HG03565 (cell line): Measurements from ENCODE around the gene TOM1L1.
A peak's percentile ranks its signal among the peaks of the same experiment; 100 is the strongest.

ENCODE experiments used
- ATAC-seq: cut with Tn5 transposase; IDR thresholded peaks from one replicate; pipeline ENCODE4 v1.9.1; 2021; ENCODE audit warnings: mild to moderate bottlenecking, moderate library complexity; ENCODE audit not compliant: unreplicated experiment

TOM1L1 gene

GRCh38 chr17:54945231-54945630 is 44.6 kb downstream of the TOM1L1 start:
- no peak for ATAC-seq

- ATAC-seq = no peak
Observed at GRCh38 chr17:54945671-54946070, 45.0 kb downstream of the TOM1L1 start.

GRCh38 chr17:54947396-54947795 is 46.7 kb downstream of the TOM1L1 start:
- ATAC-seq = no peak

GRCh38 chr17:54948380-54948779 is 47.7 kb downstream of the TOM1L1 start:
- peak; percentile 72 for ATAC-seq

GRCh38 chr17:54950116-54950515 is 49.5 kb downstream of the TOM1L1 start:
- ATAC-seq = no peak

- ATAC-seq = no peak
Observed at GRCh38 chr17:54951286-54951685, 50.6 kb downstream of the TOM1L1 start.

GRCh38 chr17:54956791-54957190 is 56.1 kb downstream of the TOM1L1 start:
- ATAC-seq = no peak

- ATAC-seq = peak; percentile 12
Observed at GRCh38 chr17:54967621-54968261, 67.1 kb downstream of the TOM1L1 start.

- ATAC-seq = peak; percentile 94
Observed at GRCh38 chr17:54968262-54968987, 67.8 kb downstream of the TOM1L1 start, which contains the start of the genes COX11 and STXBP4. Gene COX11 (minus strand): TSS chr17:54968654. CDS start chr17:54968646, 8 bp downstream. Gene STXBP4 (plus strand): TSS chr17:54968765. CDS start chr17:54986220, 17,455 bp downstream.

- peak; percentile 7 for ATAC-seq
Observed at GRCh38 chr17:54968988-54969332, 68.3 kb downstream of the TOM1L1 start.

GRCh38 chr17:54969658-54970572 is 69.3 kb downstream of the TOM1L1 start:
- ATAC-seq = no peak

- ATAC-seq = no peak
Observed at GRCh38 chr17:54971147-54971546, 70.5 kb downstream of the TOM1L1 start.

GRCh38 chr17:54971901-54972300 is 71.2 kb downstream of the TOM1L1 start:
- no peak for ATAC-seq

- ATAC-seq = no peak
Observed at GRCh38 chr17:54972406-54973138, 71.9 kb downstream of the TOM1L1 start.

GRCh38 chr17:54974759-54975158 is 74.1 kb downstream of the TOM1L1 start:
- no peak for ATAC-seq

- ATAC-seq = no peak
Observed at GRCh38 chr17:54976316-54976715, 75.7 kb downstream of the TOM1L1 start.

GRCh38 chr17:54977744-54978143 is 77.1 kb downstream of the TOM1L1 start:
- no peak for ATAC-seq

- no peak for ATAC-seq
Observed at GRCh38 chr17:54979657-54980056, 79.0 kb downstream of the TOM1L1 start.

GRCh38 chr17:54980375-54980774 is 79.7 kb downstream of the TOM1L1 start:
- ATAC-seq = no peak

- no peak for ATAC-seq
Observed at GRCh38 chr17:54982399-54982798, 81.7 kb downstream of the TOM1L1 start.

GRCh38 chr17:54983260-54983659 is 82.6 kb downstream of the TOM1L1 start:
- peak; percentile 49 for ATAC-seq
